HUDEP-2 (cell line): ENCODE measurements around the gene P3R3URF.

Experiments
- DNase-seq, 76 experiments: peaks; one replicate each; lab custom pipeline; 2025; ENCODE audit not compliant: unreplicated experiment in 76 of 76; lab: John Stamatoyannopoulos, UW

Gene P3R3URF

GRCh38 chr1:46174448-46175231 lies 1.6 kb downstream of the P3R3URF start, which contains the start of gene TSPAN1:
TSS of gene TSPAN1 (plus strand) at chr1:46175087. CDS start at chr1:46181108, 6,021 bp downstream.
- DNase-seq, result no peak

- DNase-seq, result no peak
These were observed 2.9 kb downstream of the P3R3URF start for GRCh38 chr1:46173361-46173856.

GRCh38 chr1:46172321-46172720 lies 4.0 kb downstream of the P3R3URF start:
- no peak for DNase-seq

- DNase-seq, result no peak
These were observed 4.4 kb downstream of the P3R3URF start for GRCh38 chr1:46171871-46172270.

- no peak for DNase-seq
These were observed 4.9 kb downstream of the P3R3URF start for GRCh38 chr1:46171351-46171750.

- DNase-seq, result no peak
These were observed 6.4 kb downstream of the P3R3URF start for GRCh38 chr1:46169811-46170454.

- DNase-seq, result no peak
These were observed 7.8 kb downstream of the P3R3URF start for GRCh38 chr1:46168477-46168876.

GRCh38 chr1:46166521-46167462 lies 9.5 kb downstream of the P3R3URF start:
- no peak for DNase-seq

GRCh38 chr1:46160212-46160611 lies 16.1 kb downstream of the P3R3URF start:
- DNase-seq, result no peak

GRCh38 chr1:46159516-46159915 lies 16.8 kb downstream of the P3R3URF start:
- peak in 2 of 76 experiments; percentile 21 to 22 for DNase-seq

- peak in 62 of 76 experiments; percentile 11 to 94 (median 61) for DNase-seq
These were observed 17.7 kb downstream of the P3R3URF start for GRCh38 chr1:46158312-46159281.

GRCh38 chr1:46157916-46158311 lies 18.4 kb downstream of the P3R3URF start:
- DNase-seq, result peak in 2 of 76 experiments; percentile 37 to 47

GRCh38 chr1:46153732-46154131 lies 22.6 kb downstream of the P3R3URF start:
- DNase-seq, result no peak

GRCh38 chr1:46153228-46153627 lies 23.1 kb downstream of the P3R3URF start:
- DNase-seq, result peak in 1 of 76 experiments; percentile 4

- no peak for DNase-seq
These were observed 24.3 kb downstream of the P3R3URF start for GRCh38 chr1:46152016-46152415.

- DNase-seq, result no peak
These were observed 26.2 kb downstream of the P3R3URF start for GRCh38 chr1:46150085-46150484.

- DNase-seq, result peak in 1 of 76 experiments; percentile 10
These were observed 28.0 kb downstream of the P3R3URF start for GRCh38 chr1:46148318-46148717.

GRCh38 chr1:46137916-46138315 lies 38.4 kb downstream of the P3R3URF start:
- no peak for DNase-seq

- no peak for DNase-seq
These were observed 39.6 kb downstream of the P3R3URF start for GRCh38 chr1:46136711-46137110.
